ENCODE results near the gene GRID2. TPM values are rescaled to one million over a fixed set of nuclear protein-coding genes. Genes with fewer than 3 reads are reported as not detected.

GRID2 gene
- total and polyA plus RNA-seq, 2 of the 4 experiments (the other 2 are of a cell fraction): under 0.01 TPM; not detected in 1

DNA sequence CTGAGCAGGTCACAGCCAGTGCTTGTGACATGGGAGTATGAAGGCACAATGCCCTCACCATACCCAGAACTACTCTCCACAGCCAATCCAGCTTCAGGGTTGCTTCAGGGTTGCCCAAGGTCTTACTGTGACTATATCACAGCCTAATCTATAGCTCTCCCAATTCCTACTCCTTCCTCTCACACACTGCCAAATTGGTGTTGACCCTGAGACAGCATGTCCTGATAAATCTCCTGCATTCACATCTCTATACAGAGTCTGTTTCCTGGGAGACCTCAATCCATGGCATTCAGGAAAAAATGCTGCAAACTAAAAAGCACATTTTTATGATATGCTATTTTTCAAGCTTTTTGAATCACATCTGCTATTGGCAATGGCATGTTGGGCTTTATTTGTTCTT lies 456.7 kb downstream of the GRID2 start:
- Histone ChIP-seq H3K4me2 (ENCODE audit: low read depth, low read length) (no peak overlapping the region), H2AFZ (replicated peaks; ENCODE audit: low read length, poor library complexity) (no peak overlapping the region), H3K79me1 (ENCODE audit: low read depth in 1 of 2, low read length in 2 of 2) (no peaks in the 10 kb centered on the region), H3K27ac (ENCODE audit: insufficient read depth, low read length) (no peak overlapping the region), H3K56ac (ENCODE audit: extremely low read depth, insufficient read depth, low read length) (no peak overlapping the region), H2AK9ac (replicated peaks; ENCODE audit: low read depth, low read length, poor library complexity) (no peak overlapping the region), H3K27me3 (ENCODE audit: control insufficient read depth, insufficient read depth, low read length) (no peaks in the 10 kb centered on the region), H4K20me1 (ENCODE audit: insufficient read depth, low read length) (no peaks in the 10 kb centered on the region), H3K18ac (ENCODE audit: low read depth, low read length) (no peak overlapping the region), H3K4me1 (ENCODE audit: control insufficient read depth, insufficient read depth, low read length) (no peaks in the 10 kb centered on the region), H3K9me1 (ENCODE audit: insufficient read depth, low read length) (no peaks in the 10 kb centered on the region), H2BK120ac (ENCODE audit: low read depth, low read length) (no peak overlapping the region), H3K4me3 (ENCODE audit: insufficient read depth, low read depth, low read length) (no peak overlapping the region), H4K5ac (ENCODE audit: low read depth, low read length) (no peak overlapping the region), H4K8ac (ENCODE audit: low read depth in 2 of 2, low read length in 2 of 2) (no peak overlapping the region), H2BK20ac (ENCODE audit: low read depth, low read length) (no peak overlapping the region), H3K23ac (ENCODE audit: low read depth, low read length) (no peak overlapping the region), H3K9ac (ENCODE audit: low read depth, low read length) (no peak overlapping the region), H4K91ac (ENCODE audit: insufficient read depth, low read depth, low read length) (no peak overlapping the region), H2BK5ac (ENCODE audit: low read depth, low read length, poor library complexity, severe bottlenecking) (no peak overlapping the region), H3K36me3 (ENCODE audit: control insufficient read depth, insufficient read depth, low read length) (no peaks in the 10 kb centered on the region), H2BK15ac (ENCODE audit: low read depth, low read length) (no peak overlapping the region), H3K4ac (ENCODE audit: low read depth, low read length) (no peak overlapping the region), H2AK5ac (ENCODE audit: low read depth, low read length) (no peak overlapping the region), H3K14ac (replicated peaks; ENCODE audit: low read depth, low read length) (no peak overlapping the region), H3K9me3 (ENCODE audit: control insufficient read depth, insufficient read depth, low read length) (no peaks in the 10 kb centered on the region)
- DNase-seq: no peak
- no peak for ATAC-seq (ENCODE audit: low read depth)
- TF ChIP-seq SMC3 (IDR thresholded peaks at IDR 0.05; ENCODE audit: low read depth, low read length): no peak
- TF ChIP-seq MXI1 (IDR thresholded peaks at IDR 0.05; ENCODE audit: borderline replicate concordance, low read depth, low read length): no peak
- TF ChIP-seq RFX5 (IDR thresholded peaks at IDR 0.05; ENCODE audit: low read depth, low read length): no peak
- no peak for TF ChIP-seq MAZ (IDR thresholded peaks at IDR 0.05; ENCODE audit: borderline replicate concordance, low read depth, low read length)
- TF ChIP-seq ELK1 (IDR thresholded peaks at IDR 0.05; ENCODE audit: borderline replicate concordance, low read depth, low read length): no peak
- TF ChIP-seq RAD21 (IDR thresholded peaks at IDR 0.05; ENCODE audit: low read length): no peak
- no peak for TF ChIP-seq NFE2L2 (IDR thresholded peaks at IDR 0.05; ENCODE audit: low read depth, low read length)
- no peak for TF ChIP-seq MAFK (IDR thresholded peaks at IDR 0.05; ENCODE audit: low read depth, low read length)
- no peak for TF ChIP-seq RCOR1 (IDR thresholded peaks at IDR 0.05; ENCODE audit: insufficient replicate concordance, low read length)
- no peak for TF ChIP-seq POLR2A (IDR thresholded peaks at IDR 0.05; ENCODE audit: low read depth, low read length)
- TF ChIP-seq CHD1 (IDR thresholded peaks at IDR 0.05; ENCODE audit: low read depth, low read length): no peak
- TF ChIP-seq, protein P1, sequence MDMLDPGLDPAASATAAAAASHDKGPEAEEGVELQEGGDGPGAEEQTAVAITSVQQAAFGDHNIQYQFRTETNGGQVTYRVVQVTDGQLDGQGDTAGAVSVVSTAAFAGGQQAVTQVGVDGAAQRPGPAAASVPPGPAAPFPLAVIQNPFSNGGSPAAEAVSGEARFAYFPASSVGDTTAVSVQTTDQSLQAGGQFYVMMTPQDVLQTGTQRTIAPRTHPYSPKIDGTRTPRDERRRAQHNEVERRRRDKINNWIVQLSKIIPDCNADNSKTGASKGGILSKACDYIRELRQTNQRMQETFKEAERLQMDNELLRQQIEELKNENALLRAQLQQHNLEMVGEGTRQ (IDR thresholded peaks at IDR 0.05; ENCODE audit: low read depth, low read length): no peak
- no peak for TF ChIP-seq CTCF (conservative IDR thresholded peaks at IDR 0.05; ENCODE audit: low read depth, low read length)
- TF ChIP-seq BHLHE40 (IDR thresholded peaks at IDR 0.05; ENCODE audit: low read depth, low read length): no peak
- no peak for TF ChIP-seq CEBPB (IDR thresholded peaks at IDR 0.05; ENCODE audit: low read depth, low read length)
- no peak for TF ChIP-seq FOS (IDR thresholded peaks at IDR 0.05; ENCODE audit: low read depth, low read length)
- dilution Hi-C loops (cut with HindIII; ENCODE audit: low sequenced_read_pairs, unreplicated experiment): no loop called here
- ChIA-PET POLR2A (ENCODE audit: unreplicated experiment) (no interaction called here), CTCF (no interaction called here)
- BruUV-seq (replicated peaks): no TSS peak
- in situ Hi-C loops (cut with MboI; ENCODE audit: low sequenced_read_pairs): no loop called here
- intact Hi-C loops (cut with micrococcal nuclease): no loop called here
